ENCODE data around the gene SCRT2.

Gene SCRT2

DNA sequence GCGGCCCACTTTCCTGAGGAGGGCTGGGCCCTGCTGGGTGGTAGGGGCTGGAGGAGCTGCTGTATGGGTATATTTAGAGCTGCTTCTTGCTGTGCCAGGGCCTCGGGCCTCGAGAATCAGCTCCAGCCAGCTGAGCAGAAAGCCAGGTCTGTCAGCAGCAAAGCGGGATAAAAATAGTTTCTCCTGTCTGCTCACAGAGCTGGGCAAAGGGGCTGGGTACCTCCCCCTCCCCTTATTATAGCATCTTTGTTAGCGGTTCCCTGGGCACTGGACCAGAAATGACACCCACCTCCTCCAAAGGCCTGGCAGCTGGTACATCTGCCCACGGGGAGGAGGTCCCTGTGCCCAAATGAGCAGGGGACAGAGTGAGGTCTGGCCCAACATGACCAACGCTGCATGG is 6.0 kb downstream of the SCRT2 start:
- ATAC-seq: no peak

DNA sequence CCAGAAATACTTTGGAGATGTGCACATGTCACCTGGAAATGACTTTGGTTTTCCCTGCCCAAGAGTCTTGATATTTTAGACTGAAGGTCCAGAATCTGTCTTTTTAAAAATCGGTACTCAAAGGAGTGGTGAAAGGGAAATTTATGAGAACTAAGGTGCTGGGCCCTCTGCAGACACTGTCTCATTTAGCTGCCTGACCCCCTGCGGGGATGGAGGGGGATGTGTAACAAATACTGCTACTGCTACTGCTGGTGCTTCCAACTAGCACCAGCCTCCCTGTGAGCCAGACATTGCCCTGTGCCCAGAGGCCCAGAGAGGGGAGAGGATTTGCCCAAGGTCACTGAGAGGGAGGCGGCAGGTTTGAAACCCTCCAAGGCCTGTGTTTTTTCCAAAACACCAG is 7.0 kb downstream of the SCRT2 start:
- no peak for ATAC-seq

DNA sequence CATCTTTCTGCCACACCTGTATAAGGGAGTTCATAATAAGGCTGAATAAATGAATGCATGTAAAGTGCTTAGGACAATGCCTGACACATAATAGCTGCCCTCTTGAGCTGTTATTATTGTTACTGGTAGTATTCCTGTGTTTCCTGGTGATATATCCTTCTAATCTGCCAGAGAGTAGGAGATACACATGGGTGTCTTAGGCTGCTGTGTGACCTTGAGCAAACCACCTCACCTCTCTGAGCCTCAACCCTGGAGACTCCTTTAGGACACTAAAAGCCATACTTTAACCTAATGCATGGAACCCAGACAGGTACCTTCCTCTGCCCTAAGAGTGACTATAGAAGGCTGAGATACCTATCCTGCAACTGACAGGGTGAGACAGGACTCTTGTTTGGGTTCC is 7.6 kb downstream of the SCRT2 start:
- no peak for ATAC-seq

DNA sequence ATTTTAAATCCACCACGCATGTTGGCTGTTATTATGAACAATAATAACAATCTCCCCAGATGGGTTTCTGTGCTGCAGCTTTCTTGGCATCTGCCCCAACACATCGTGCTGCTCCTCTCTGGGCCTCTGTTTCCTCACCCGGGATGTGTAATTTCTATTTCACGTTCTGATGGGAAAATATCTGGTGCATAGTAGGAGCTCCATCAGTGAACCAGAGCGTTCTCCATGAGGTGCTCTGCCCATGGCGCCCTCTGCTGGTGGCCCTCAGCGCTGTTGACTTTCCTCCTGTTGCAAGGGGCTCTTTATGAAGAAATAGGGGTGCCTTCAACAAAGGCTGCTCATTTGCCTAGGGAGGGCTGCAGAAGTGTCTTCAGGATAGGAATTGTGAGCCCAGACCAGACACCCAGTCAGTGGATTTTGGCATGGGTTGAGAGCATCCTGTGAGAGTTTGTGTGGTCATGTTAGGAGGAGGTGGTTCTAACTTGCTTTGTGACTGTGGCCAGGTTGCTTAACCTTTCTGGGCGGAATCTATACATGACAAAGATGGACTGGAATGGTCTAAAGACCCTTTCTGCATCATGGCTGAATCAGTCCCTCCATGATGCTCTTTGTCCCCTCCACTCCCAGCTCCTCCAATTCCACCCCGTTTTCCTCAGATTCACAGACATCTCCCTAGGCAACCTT is 8.1 kb downstream of the SCRT2 start:
- ATAC-seq: peak in 1 of 2 donors; percentile 33

DNA sequence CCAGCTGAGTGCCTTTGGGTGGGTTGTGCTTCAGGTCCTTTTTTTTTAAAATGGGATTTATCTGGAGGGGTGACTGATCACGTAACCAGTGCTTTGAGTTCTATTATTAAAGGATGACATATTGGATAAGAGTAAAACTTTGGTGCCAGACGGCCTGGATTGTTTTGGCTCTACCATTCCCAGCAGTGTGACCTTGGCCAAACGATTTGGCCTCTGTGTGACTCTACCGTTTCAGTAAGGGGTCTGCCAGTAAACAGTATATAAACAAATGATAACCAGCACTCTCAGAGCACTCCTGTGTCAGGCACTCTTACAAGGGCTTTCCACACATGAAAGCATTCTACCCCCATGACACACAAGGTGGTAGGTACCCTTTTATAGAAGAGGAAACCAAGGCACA is 8.7 kb downstream of the SCRT2 start:
- ATAC-seq: no peak

DNA sequence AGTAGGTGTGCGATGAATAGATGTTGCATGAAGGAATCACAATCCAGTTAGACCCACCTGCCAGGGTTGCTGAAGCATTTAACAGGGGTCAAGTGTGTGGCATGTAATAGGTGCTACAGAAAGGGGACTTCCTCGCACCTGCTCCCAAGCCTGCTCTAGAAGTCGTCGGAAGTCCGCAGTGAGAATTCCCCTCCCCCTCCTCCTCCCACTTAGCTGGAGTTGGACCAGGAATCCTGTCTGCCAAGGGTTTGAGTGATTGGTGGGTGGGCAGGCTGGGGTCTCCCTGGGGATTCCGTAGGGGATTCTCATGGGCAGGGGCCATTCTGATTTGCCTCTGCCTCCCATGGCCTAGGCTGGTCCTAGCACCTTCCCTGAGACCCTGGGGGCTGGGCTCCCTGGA is 10.3 kb downstream of the SCRT2 start:
- ATAC-seq: no peak

DNA sequence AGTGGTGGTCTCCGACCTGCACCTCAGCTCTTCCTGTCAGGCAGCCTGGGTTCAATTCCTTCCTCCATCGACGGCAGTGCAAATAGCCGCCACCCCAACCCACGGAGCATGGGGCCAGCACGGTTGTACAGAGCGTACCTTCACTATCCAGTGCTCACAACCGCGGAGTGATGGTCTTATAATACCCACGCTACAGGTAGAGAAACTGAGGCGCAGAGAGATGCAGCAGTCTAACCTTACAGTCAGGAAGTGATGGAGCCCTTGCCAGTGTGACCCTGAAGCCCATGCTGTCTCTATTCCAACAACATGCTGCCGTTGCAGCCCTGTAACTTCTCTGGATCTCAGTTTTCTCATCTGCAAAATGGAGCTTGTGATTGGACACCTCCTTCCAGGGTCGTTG is 11.0 kb downstream of the SCRT2 start:
- ATAC-seq: no peak

DNA sequence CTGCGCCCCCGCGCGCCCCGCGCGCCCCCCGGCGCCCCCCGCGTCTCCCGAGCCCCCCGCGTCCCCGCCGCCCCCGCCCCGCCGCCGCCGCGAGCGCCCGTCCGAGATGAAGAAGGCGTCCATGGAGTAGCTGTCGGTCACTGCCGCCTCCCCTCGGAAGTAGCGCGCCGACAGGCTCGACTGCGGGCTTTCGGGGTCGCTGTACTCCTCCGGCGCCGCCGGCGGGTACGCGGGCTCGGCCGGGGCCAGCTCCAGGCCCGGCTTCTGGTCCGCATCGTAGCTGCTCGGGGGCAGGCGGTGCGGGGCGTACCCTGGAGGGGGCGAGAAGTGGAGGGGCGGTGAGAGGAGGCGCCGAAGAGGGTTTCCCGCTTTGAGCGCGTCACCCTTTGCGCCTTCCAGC is 11.5 kb downstream of the SCRT2 start:
- ATAC-seq: no peak

DNA sequence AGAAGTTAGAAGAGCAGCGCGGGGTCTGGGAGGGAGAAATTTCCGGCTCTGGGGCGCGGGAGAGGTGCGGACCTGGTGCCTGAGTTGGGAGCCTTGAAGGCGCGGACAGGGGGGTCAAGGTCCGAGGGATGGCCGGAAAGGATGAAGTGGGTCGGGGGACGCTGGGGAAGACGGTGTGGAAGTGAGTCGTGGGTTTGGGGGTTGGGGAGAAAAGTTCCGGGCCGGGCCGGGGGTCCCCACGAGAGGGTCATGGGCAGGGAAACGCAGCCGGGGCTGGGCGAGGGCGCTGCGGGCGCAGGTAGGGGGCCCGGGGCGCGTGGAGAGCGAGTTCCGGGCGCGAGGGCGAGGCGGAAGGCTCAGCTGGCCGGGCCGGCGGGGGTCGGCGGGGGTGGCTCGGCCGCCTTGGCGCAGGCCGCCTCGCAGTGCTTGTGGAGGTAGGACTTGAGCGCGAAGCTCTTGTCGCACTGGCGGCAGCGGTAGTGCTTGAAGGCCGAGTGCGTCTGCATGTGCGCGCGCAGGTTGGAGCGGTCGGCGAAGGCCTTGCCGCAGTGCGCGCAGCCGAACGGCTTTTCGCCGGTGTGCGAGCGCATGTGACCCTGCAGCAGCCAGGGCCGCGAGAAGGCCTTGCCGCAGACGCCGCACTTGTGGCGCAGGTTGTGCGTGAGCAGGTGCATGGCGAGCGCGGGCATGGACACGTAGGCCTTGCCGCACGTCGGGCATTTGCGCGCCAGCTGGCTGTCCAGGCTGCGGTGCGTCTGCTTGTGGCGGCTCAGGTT is 12.1 kb downstream of the SCRT2 start:
- no peak for ATAC-seq

DNA sequence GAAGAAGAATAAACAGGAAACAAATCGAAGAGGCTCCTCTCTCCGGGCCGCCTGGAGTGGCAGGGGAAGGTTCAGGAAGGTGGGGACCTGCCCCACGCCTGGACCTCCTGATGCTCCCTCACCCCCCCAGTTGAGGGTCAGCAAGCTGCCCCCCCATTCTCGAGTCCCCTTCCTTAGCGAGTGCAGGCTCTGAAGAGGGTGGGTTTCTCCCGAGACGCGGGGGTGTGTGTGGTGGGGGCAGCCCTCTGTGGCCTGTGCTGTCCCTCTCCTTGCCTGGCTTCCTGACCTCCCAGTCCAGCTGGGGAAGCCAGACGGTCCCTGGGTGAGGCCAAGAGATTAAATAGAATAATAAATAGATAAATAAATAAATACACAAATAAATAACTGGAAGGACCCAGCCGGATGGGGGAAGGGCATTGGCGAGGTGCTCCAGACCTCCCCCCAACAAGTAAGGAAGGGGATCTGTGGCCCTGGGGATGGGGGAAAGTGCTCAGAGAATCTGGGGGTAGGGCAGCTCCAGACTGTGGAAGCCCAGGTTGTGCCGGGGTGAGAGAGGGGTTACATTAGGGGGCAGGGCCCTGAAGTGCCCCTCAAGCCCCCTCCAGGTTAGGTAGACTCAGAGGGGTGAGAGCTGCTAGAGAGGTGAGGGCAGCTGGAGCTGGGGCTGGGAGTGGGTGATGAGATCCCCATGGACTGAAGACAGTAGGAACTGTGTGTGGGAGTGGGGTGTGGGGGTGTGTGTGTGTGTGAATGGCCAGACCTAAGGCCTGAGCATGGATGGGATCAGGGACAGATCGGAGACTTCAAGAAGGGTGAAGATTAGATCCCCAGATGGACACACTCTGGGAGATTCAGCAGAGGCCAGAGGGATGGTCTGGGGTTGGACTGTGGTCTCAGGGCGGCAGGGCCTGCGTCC is 13.1 kb downstream of the SCRT2 start:
- ATAC-seq: no peak

DNA sequence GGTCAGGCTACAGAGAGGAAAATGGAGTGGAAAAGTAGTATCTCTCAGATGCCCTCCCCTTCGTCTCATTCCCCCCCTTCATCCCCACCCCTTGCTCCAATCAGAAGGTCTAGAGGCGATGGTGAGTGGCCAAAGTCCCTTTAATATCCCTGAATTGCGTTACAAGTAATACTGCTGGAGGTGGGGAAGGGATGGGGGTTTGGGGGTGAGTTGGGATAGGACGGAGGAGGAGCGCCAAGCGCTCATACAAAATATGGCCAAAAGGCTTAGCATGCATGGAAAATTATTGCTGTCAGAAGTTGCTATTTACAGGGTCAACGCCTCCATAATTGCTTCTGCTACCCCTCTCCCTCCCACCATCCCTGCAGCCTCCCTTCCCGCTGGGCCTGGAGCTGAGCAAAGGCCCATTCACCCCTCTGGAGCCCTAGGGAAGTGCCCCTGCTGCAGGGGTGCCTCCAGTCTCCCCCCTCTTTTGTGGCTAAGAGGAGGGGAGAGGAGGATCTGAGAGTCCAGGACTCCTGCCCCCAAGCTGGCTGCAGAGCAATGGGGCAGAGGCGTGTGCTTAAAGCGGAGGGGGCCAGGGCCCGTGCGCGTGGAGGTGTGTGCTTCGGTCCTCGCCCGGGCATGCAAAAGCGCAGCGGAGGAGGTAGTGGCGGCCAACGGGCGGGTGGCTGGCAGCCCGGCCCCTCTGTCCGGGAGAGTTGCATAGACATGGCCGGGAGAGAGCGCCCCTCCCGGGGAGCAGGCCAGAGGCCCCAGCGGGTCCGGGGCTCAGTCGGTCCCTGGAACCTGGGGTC is 13.9 kb downstream of the SCRT2 start:
- no peak for ATAC-seq

DNA sequence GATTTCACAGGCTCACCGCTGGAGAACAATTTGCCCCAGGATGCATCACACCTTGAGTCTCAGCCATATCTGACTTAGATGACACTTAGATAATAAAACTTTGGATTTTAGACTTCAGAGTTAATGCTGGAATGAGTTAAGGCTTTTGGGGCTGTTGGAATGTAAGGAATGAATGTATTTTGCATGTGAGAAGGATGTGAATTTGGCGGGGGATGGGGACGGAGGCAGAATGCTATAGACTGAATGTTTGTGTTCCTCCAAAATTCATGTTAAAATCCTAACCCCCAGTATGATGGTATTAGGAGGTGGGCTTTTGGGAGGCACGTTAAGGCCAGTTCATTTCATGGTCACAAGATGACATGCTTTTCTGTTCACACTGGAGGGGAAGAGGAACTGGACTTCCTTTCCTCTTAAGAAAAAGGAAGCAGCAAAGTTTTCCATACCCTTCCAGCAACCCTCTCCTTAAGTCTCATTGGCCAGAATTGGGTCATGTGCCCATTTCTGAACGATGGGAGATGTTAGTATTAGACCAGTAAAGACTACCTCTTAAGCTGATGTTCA is 16.8 kb downstream of the SCRT2 start:
- no peak for ATAC-seq

DNA sequence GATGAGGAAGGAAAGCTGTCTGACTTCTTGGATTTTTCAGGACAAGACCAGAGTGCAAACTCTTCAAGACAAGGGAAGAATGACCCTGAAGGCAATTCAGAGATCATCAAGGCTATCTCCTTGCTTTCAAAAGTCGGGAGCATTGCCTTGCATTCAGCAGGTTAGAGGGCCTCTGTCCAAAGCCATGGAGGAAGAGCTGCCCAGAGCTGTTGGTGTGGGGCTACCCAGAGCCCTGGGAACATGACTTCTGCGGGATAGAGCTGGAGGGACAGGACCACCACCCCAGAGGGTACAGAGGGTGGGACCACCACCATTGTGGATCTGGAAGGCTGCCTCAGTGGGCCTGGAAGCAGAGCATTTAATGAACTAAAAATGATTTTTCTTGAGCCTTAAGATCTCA is 17.4 kb downstream of the SCRT2 start:
- ATAC-seq: no peak

DNA sequence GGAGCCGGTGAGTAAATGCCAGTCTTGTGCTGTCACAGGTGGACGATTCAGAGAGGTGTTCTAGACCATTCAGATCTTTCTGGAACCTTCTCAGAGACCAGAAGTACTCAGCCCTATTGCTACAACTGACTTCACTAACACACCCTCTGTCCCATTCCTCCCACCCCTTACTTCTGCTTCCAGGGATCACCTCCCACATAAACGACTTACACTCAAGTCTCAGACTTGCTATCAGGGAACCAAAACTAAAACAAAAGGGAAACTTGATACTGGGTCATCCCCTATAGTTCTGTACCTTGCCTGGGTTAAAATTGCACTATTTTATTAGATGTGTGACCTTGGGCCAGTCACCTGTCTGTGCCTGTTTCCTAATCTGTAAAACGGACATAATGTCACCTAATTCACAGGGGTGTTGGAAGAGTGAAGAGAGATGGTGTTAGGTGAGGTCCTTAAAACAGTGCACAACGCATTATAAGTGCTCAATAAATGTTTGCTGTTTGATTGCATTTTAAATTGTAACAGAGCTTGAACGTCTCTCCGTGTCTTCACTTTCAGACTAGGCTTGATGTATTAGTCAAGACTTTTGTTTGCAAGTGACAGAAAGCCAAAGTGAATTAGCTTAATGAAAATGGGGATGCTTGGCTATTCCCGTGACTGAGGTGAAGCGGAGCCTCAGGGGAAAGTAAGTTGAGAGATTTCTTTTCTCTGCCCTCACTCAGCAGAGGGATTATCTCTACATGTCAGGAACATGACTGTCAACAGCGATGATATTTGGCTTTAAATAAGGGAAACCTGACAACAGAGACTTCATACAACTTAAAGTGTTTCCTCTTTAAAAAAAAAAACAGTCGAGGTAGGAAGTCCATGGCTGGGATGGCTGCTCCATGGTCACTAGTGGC is 19.6 kb downstream of the SCRT2 start:
- ATAC-seq: no peak

DNA sequence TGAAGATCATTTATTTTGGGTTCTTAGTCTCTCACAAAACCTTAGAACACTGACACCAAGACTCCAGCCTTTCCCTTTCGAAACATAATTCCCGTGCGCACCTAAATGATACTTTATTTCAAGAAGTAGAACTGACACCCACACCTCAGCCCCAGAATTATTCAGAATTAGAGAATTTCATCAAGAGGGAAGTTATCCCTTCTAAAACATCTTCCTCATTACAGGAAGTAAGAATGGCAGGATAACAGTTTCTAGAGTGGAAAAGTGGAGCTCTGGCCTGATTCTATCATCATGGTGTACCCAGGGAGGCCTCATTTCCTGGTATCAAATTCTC is 21.2 kb downstream of the SCRT2 start:
- no peak for ATAC-seq

DNA sequence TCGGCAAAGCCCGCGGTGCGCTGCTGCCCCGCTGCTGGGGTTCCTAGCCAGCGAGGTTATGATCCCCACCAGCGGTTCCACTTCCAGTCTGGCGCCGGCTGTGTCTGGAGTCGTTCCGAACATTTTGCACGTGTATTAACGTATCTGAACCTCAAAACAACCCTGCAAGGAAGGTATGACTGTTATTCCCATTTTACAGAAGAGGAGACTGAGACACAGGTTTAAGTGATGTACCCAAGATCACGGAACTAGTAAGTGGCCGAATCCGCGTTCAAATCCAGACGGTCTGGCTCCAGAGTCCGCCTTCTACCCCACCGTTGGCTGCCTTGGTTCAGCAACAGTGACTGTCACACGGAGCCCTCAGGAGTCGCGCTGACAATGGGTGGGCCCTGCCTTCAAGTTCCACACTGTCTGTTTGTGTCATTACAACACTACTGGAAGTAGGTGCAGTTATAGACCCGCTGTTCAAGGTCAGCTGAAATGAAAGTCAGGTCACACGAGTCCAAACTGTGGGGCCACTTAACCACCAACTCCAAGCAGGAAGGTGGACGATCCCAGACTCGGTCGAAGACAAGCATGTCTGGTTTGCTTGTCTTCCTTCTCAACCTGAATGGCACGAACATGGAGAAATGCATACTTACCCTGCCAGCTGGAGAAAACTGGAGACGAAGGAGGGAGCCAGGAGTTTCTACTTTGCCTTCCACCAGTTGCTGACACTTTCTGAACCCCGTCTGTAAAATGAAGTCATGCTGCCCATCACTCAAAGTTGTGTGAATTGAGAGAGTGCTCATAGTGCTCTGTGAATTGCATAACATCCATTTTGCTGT is 21.8 kb downstream of the SCRT2 start:
- ATAC-seq: no peak

DNA sequence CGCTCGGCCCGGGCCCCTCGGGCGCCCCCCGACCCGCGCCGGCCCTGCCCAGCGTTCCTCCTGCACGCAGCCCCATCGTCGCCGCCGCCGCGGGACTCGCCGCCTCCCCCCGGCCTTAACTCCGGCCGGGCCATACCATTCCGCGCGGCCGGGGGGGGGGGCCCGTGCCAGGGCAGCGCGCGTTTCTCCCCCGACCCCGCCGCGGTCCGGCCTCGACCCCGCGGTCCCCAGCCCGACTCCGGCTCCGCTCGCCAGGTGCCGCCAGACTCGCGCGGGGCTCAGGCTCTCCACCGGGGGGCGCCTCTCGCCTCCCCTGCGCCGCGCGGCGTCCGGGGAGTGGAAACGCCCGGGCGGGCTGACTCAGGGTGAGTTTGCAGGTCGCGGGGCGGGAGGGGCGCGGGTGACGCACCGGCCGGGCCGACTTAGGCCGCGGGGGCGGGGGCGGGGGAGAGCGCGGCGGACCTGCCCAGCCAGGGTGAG is 22.5 kb downstream of the SCRT2 start, which contains the start of gene SRXN1:
SRXN1 (minus strand) TSS at position 91 of the 480 bp plus-strand sequence; CDS start at position 76, 15 bp downstream.
- ATAC-seq: peak; percentile 90 to 91

DNA sequence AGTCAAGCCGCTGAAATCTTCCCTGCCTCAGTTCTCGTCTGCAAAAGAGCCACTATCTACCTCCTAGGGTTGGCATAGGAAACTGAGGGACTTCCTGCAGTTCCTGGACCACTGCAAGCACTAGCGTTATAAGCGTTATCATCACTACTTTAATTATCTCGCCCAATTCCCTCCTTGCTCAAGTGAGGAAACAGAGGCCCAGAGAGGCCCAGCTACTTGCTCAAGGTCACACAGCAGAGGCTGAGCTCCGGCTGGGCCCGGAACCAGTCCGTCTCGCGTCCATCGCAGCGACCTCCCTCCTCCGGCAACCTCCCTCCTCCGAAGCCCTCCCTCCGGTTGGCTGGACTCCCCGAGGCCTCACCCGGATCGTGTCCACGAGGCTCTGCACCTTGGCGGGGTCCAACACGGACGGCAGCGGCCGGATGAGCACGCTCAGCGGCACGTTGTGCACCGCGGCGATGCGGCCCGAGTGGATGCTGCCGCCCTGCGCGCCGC is 22.9 kb downstream of the SCRT2 start:
- peak; percentile 1 to 5 for ATAC-seq

DNA sequence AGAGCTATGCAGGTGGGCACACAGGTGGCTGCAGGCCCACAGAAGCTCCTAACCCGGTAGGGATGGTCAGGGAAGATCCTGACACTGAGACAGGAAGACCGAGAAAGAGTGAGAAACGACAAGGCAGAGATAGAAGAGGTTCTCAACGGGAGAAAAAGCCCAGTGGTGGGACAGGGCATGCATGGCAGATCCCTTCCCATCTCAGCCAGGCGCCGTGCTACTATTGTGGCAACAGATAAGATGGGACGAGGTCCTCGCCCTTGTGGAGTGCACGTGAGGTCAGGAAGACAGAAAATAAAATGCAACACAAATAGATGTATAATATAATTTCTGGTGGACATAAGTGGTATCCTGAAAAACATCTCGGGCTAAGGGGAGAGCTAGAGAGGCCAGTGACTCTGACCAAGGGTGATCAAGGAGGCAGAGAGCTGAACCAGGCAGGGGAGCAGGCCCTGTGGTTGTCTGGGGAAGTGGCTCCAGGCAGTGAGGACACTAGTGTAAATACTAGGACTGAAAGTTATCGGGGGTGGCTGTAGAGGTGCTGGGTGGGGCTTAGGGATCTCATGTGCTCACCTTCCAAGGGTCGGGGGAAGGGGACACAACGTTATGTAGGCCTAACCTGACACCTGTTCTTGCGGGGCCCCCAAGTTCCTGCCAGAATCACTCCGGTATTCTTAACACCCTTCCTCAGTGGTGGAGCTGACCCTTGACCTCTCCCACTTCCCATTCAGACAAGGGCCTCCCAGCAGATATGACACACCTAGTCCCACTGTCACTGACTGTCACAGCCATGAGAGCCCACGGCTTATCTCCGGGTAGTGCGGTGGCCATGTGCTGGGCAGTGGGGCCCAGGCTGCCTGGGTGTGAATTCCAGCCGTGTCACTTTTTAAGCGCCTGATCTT is 23.6 kb downstream of the SCRT2 start:
- no peak for ATAC-seq
